Small intestine (tissue), 7 donors: ENCODE data around the gene CHI3L1. TPM values are rescaled to one million over a fixed set of nuclear protein-coding genes. Genes with fewer than 3 reads are reported as not detected.

ENCODE experiments used
- DNase-seq, 2 donors: peaks; one replicate each; pipeline versions ENCODE4 v3.0.0 to v3.0.0-alpha.2; 2013
- FAIRE-seq: peaks from 2 replicates; lab custom pipeline; 2012; peaks lifted over from hg19 to GRCh38; lab: Jason Lieb, UNC
- H3K27ac ChIP-seq, 3 donors: one replicate each; pipeline ENCODE4 v1.5.1; 2013; ENCODE audit warnings: low read length in 2 of 3, mild to moderate bottlenecking in 2 of 3, control low read depth in 1 of 3, inconsistent platforms in 1 of 3, low read depth in 1 of 3, moderate library complexity in 1 of 3
- H3K27me3 ChIP-seq, 3 donors: one replicate each; pipeline ENCODE4 v1.6.1; 2013; ENCODE audit warnings: low read length in 3 of 3, inconsistent platforms in 1 of 3; ENCODE audit not compliant: control insufficient read depth in 3 of 3, insufficient read depth in 3 of 3
- H3K36me3 ChIP-seq, 3 donors: one replicate each; pipeline ENCODE4 v1.6.1; 2013; ENCODE audit warnings: low read length in 3 of 3, inconsistent platforms in 1 of 3, low read depth in 1 of 3, mild to moderate bottlenecking in 1 of 3, moderate library complexity in 1 of 3; ENCODE audit not compliant: control insufficient read depth in 3 of 3, insufficient read depth in 2 of 3
- H3K4me1 ChIP-seq, 3 donors: one replicate each; pipeline ENCODE4 v1.6.1; 2013; ENCODE audit warnings: low read length in 2 of 3, inconsistent platforms in 1 of 3, low read depth in 1 of 3, mild to moderate bottlenecking in 1 of 3, moderate library complexity in 1 of 3; ENCODE audit not compliant: control insufficient read depth in 3 of 3, insufficient read depth in 2 of 3
- H3K4me3 ChIP-seq, 3 donors: one replicate each; pipeline ENCODE4 v1.5.1; 2013; ENCODE audit warnings: low read length in 3 of 3, control low read depth in 1 of 3, inconsistent platforms in 1 of 3, low read depth in 1 of 3, mild to moderate bottlenecking in 1 of 3, moderate library complexity in 1 of 3
- H3K9me3 ChIP-seq, 2 donors: one replicate each; pipeline ENCODE4 v1.6.1; 2013; ENCODE audit warnings: low read depth in 1 of 2, low read length in 1 of 2; ENCODE audit not compliant: control insufficient read depth in 2 of 2, insufficient read depth in 1 of 2
- WGBS, 3 donors: extraction: QIAGEN DNeasy Blood & Tissue Kit; methylation state at CpG; one replicate each; pipeline ENCODE4 v1.1.7; 2013; 5-methylcytosine and 5-hydroxymethylcytosine counted together
- polyA plus RNA-seq, 4 donors: library from polyadenylated mRNA; stranded (reverse) in 3 of 4; unstranded in 1 of 4; fragments of 200-250 nt in 3 of 4; fragments of 120-200 nt in 1 of 4; gene quantifications; one replicate each; pipeline versions ENCODE4 v1.2.1 to v1.2.3, GENCODE V29; 2013
- donor health status: healthy with polysubstance abuse.
- donor health status: control.
- donor health status: control.
- donor health status: Bipolar disorder and iron deficiency.
- donor health status: healthy.

Gene CHI3L1
- polyA plus RNA-seq, 4 donors: 0.16 to 1.6 (median 0.90) TPM

GRCh38 chr1:203144661-203145060 lies 41.8 kb downstream of the CHI3L1 start:
- no peaks in the 10 kb centered on the region for H3K4me1 ChIP-seq
- no peak for DNase-seq
- peaks cover 0 to 3% of the 10 kb centered on the region in 2 donors for H3K9me3 ChIP-seq
- no peak overlapping the region for H3K27ac ChIP-seq
- H3K27me3 ChIP-seq: no peaks in the 10 kb centered on the region
- 50 to 70% (median 57%) methylated on average over 6 of the region's 6 CpGs for WGBS, 3 donors
- H3K4me3 ChIP-seq: no peak overlapping the region
- H3K36me3 ChIP-seq: no peaks in the 10 kb centered on the region
- FAIRE-seq: no peak

- Histone ChIP-seq H3K9me3 (peaks cover 0 to 3% of the 10 kb centered on the region in 2 donors), H3K27ac (no peak overlapping the region), H3K4me1 (no peaks in the 10 kb centered on the region), H3K4me3 (no peak overlapping the region), H3K27me3 (no peaks in the 10 kb centered on the region), H3K36me3 (no peaks in the 10 kb centered on the region)
- WGBS, 3 donors: 53 to 68% (median 60%) methylated on average over 11 of the region's 11 CpGs
- FAIRE-seq: no peak
- DNase-seq: peak in 1 of 2 donors; percentile 8
Measured at GRCh38 chr1:203143641-203144040, 42.9 kb downstream of the CHI3L1 start.

- H3K9me3 ChIP-seq: peaks cover 0 to 3% of the 10 kb centered on the region in 2 donors
- WGBS, 3 donors: 61 to 77% (median 75%) methylated on average over 5 of the region's 5 CpGs
- H3K4me3 ChIP-seq: no peak overlapping the region
- H3K36me3 ChIP-seq: no peaks in the 10 kb centered on the region
- H3K4me1 ChIP-seq: no peaks in the 10 kb centered on the region
- DNase-seq (no peak), FAIRE-seq (no peak)
- no peaks in the 10 kb centered on the region for H3K27me3 ChIP-seq
- H3K27ac ChIP-seq: no peak overlapping the region
Measured at GRCh38 chr1:203142684-203143408, 43.7 kb downstream of the CHI3L1 start.

GRCh38 chr1:203142124-203142523 lies 44.4 kb downstream of the CHI3L1 start:
- Histone ChIP-seq H3K27ac (no peak overlapping the region), H3K4me1 (no peaks in the 10 kb centered on the region), H3K36me3 (no peaks in the 10 kb centered on the region), H3K9me3 (peaks cover 0 to 3% of the 10 kb centered on the region in 2 donors), H3K4me3 (no peak overlapping the region), H3K27me3 (no peaks in the 10 kb centered on the region)
- FAIRE-seq: no peak
- WGBS, 3 donors: 79 to 91% (median 84%) methylated on average over 6 of the region's 6 CpGs
- no peak for DNase-seq

- 47 to 70% (median 60%) methylated on average over 5 of the region's 5 CpGs for WGBS, 3 donors
- Histone ChIP-seq H3K9me3 (peaks cover 0 to 3% of the 10 kb centered on the region in 2 donors), H3K27me3 (no peaks in the 10 kb centered on the region), H3K36me3 (no peaks in the 10 kb centered on the region), H3K4me1 (peaks cover 0 to under 1% (median 0%) of the 10 kb centered on the region in 3 donors), H3K4me3 (no peak overlapping the region), H3K27ac (no peak overlapping the region)
- FAIRE-seq (no peak), DNase-seq (no peak)
Measured at GRCh38 chr1:203140743-203141520, 45.6 kb downstream of the CHI3L1 start.

GRCh38 chr1:203139976-203140475 lies 46.5 kb downstream of the CHI3L1 start:
- 76 to 83% (median 78%) methylated on average over 8 of the region's 8 CpGs for WGBS, 3 donors
- H3K27me3 ChIP-seq: no peaks in the 10 kb centered on the region
- peaks cover 0 to 3% of the 10 kb centered on the region in 2 donors for H3K9me3 ChIP-seq
- peaks cover 0 to 3% (median 0%) of the 10 kb centered on the region in 3 donors for H3K4me1 ChIP-seq
- FAIRE-seq (no peak), DNase-seq (no peak)
- no peak overlapping the region for H3K4me3 ChIP-seq
- H3K36me3 ChIP-seq: no peaks in the 10 kb centered on the region
- H3K27ac ChIP-seq: no peak overlapping the region

- no peaks in the 10 kb centered on the region for H3K36me3 ChIP-seq
- H3K27me3 ChIP-seq: no peaks in the 10 kb centered on the region
- FAIRE-seq (no peak), DNase-seq (no peak)
- WGBS, 3 donors: 63 to 79% (median 72%) methylated on average over 3 of the region's 3 CpGs
- peaks cover 0 to 3% (median 0%) of the 10 kb centered on the region in 3 donors for H3K4me1 ChIP-seq
- no peak overlapping the region for H3K4me3 ChIP-seq
- H3K27ac ChIP-seq: no peak overlapping the region
- peaks cover 0 to 2% of the 10 kb centered on the region in 2 donors for H3K9me3 ChIP-seq
Measured at GRCh38 chr1:203138066-203138465, 48.4 kb downstream of the CHI3L1 start.

- H3K27me3 ChIP-seq: no peaks in the 10 kb centered on the region
- DNase-seq (no peak), FAIRE-seq (no peak)
- no peaks in the 10 kb centered on the region for H3K9me3 ChIP-seq
- no peaks in the 10 kb centered on the region for H3K36me3 ChIP-seq
- no peak overlapping the region for H3K4me3 ChIP-seq
- 89 to 91% (median 90%) methylated on average over 4 of the region's 4 CpGs for WGBS, 3 donors
- no peak overlapping the region for H3K27ac ChIP-seq
- peaks cover 0 to 3% (median 0%) of the 10 kb centered on the region in 3 donors for H3K4me1 ChIP-seq
Measured at GRCh38 chr1:203137324-203137723, 49.2 kb downstream of the CHI3L1 start.
